HG03135 (cell line): ENCODE data around the gene STXBP4.
"Not testable (repeated sequence)": the region's sequence is repeated elsewhere in the genome, so short reads cannot be mapped to it uniquely, and the experiment has no call there.

Experiments used
- ATAC-seq: cut with Tn5 transposase; IDR thresholded peaks from one replicate; pipeline ENCODE4 v1.9.1; 2021; ENCODE audit warnings: mild to moderate bottlenecking, moderate library complexity; ENCODE audit not compliant: unreplicated experiment

STXBP4 gene

GRCh38 chr17:55038291-55038690, 69.7 kb downstream of the STXBP4 start:
- peak; percentile 5 for ATAC-seq

GRCh38 chr17:55040611-55041010, 72.0 kb downstream of the STXBP4 start:
- ATAC-seq: no peak

- ATAC-seq: no peak
These were observed 85.3 kb downstream of the STXBP4 start for GRCh38 chr17:55053855-55054254.

GRCh38 chr17:55054429-55054828, 85.9 kb downstream of the STXBP4 start:
- ATAC-seq: no peak

- ATAC-seq: no peak
These were observed 88.0 kb downstream of the STXBP4 start for GRCh38 chr17:55056526-55056925.

- no peak for ATAC-seq
These were observed 88.6 kb downstream of the STXBP4 start for GRCh38 chr17:55057184-55057583.

- no peak for ATAC-seq
These were observed 91.2 kb downstream of the STXBP4 start for GRCh38 chr17:55059724-55060123.

GRCh38 chr17:55062921-55063320, 94.4 kb downstream of the STXBP4 start:
- no peak for ATAC-seq

GRCh38 chr17:55063885-55064874, 95.6 kb downstream of the STXBP4 start:
- ATAC-seq: no peak

GRCh38 chr17:55067697-55068439, 99.3 kb downstream of the STXBP4 start:
- ATAC-seq: no peak

GRCh38 chr17:55068862-55069811, 100.6 kb downstream of the STXBP4 start:
- ATAC-seq: no peak

GRCh38 chr17:55069983-55070529, 101.5 kb downstream of the STXBP4 start:
- ATAC-seq: no peak

GRCh38 chr17:55072898-55073297, 104.3 kb downstream of the STXBP4 start:
- ATAC-seq: peak; percentile 66

- not testable (repeated sequence) for ATAC-seq
These were observed 104.9 kb downstream of the STXBP4 start for GRCh38 chr17:55073467-55073866.

GRCh38 chr17:55081559-55081958, 113.0 kb downstream of the STXBP4 start:
- ATAC-seq: no peak

- no peak for ATAC-seq
These were observed 118.1 kb downstream of the STXBP4 start for GRCh38 chr17:55086635-55087058.

- ATAC-seq: no peak
These were observed 120.7 kb downstream of the STXBP4 start for GRCh38 chr17:55089256-55089655.

GRCh38 chr17:55090079-55090492, 121.5 kb downstream of the STXBP4 start:
- peak; percentile 98 for ATAC-seq

- no peak for ATAC-seq
These were observed 124.8 kb downstream of the STXBP4 start for GRCh38 chr17:55093353-55093752.

- no peak for ATAC-seq
These were observed 130.2 kb downstream of the STXBP4 start for GRCh38 chr17:55098765-55099164.
